A549 treated with Hydrocortisone at 1 μM for 4 hours (cell line): ENCODE results near the gene ZNF417. TPM values are rescaled to one million over a fixed set of nuclear protein-coding genes. Genes with fewer than 3 reads are reported as not detected.

Source experiments
- total RNA-seq: library from RNA; stranded (reverse); fragments of 200-300 nt; extraction: Qiagen RNA extraction; gene quantifications from 5 replicates; pipeline ENCODE4 v1.2.3, GENCODE V29; 2022

Gene ZNF417
- total RNA-seq: 2.5 to 5.8 TPM (median 3.5 TPM) in 5 replicates

GRCh38 chr19:57916168-57916995 lies at the start of gene ZNF417:
Gene ZNF417 (minus strand): TSS chr19:57916592. CDS start chr19:57916411, 181 bp downstream.

DNA sequence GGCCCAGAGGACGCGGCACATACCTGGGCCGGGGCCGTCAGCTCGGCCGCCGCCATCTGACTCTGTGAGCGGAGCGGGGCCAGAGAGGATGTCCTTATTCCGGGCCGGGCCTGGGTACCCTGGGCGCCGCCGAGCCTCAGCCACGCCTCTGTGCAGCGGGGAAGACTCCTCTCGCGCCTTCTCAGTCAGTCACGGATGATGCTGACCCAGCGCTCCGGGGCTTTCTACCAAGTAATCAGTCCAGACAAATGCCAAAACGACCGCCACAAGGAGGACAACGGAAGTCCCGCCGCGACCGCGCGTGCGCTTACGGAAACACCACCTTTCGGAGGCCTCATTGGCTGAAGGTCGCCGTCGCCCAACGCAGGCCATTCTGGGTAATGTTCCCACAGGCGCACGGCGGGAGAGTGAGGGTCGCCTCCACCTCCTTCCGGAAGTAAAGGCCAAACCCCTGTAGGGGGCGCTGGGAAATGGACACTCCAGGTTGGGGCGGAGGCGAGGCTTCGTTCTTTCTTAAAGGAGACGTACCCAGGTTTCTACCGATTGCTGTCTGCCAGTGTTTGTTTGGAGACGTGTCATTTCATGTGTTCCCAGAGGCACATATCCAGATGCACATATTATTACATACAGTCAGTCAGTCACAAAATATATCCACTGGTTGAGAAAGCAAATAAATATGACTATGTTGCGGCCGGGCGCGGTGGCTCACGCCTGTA lies 31.2 kb upstream of the ZNF417 start, which contains the start of gene ZNF256:
TSS of gene ZNF256 (minus strand) at position 288 of the 716 bp plus-strand sequence. CDS start at position 56, 232 bp downstream.

GRCh38 chr19:57934820-57935665 lies 18.7 kb upstream of the ZNF417 start, which contains the start of gene ZNF418:
Gene ZNF418 (minus strand): TSS chr19:57935402. CDS start chr19:57933822, 1,580 bp downstream.

GRCh38 chr19:57888560-57889231 lies 27.7 kb downstream of the ZNF417 start, which contains the start of gene ZNF814:
Gene ZNF814 (minus strand): TSS chr19:57889037. CDS start chr19:57888802, 235 bp downstream.

Other genes starting within 250 kb of the ZNF417 start
- gene ZSCAN4, start 247.7 kb downstream of the ZNF417 start, total RNA-seq: not detected in 5 replicates
- 4.3 to 6.1 TPM (median 5.5 TPM) in 5 replicates for gene ZNF551, start 234.6 kb downstream of the ZNF417 start, total RNA-seq
- gene ZNF154, start 207.4 kb downstream of the ZNF417 start, total RNA-seq: not detected in 5 replicates
- 0.84 to 1.2 TPM (median 0.98 TPM) in 5 replicates for gene ZNF671, start 189.0 kb downstream of the ZNF417 start, total RNA-seq
- 4.3 to 6.3 TPM (median 5.8 TPM) in 5 replicates for gene ZNF776, start 169.8 kb downstream of the ZNF417 start, total RNA-seq
- 5.8 to 8.1 TPM (median 6.8 TPM) in 5 replicates for gene ZNF586, start 146.9 kb downstream of the ZNF417 start, total RNA-seq
- 4.2 to 6.7 TPM (median 5.7 TPM) in 5 replicates for gene ZNF552, start 101.7 kb downstream of the ZNF417 start, total RNA-seq
- gene ZNF587B, start 86.3 kb downstream of the ZNF417 start, total RNA-seq: 6.6 to 10.8 TPM (median 6.9 TPM) in 5 replicates
- 5.2 to 8.3 TPM (median 6.1 TPM) in 5 replicates for gene ZNF587, start 66.7 kb downstream of the ZNF417 start, total RNA-seq
- 1.5 to 2.6 TPM (median 2.0 TPM) in 5 replicates for gene ZNF814, start 27.6 kb downstream of the ZNF417 start, total RNA-seq
- gene ZNF418, start 18.8 kb upstream of the ZNF417 start, total RNA-seq: 1.0 to 1.6 TPM (median 1.4 TPM) in 5 replicates
- gene ZNF256, start 31.1 kb upstream of the ZNF417 start, total RNA-seq: 0.66 to 1.3 TPM (median 1.1 TPM) in 5 replicates
- 0.15 to 0.21 TPM in 2 of 5 replicates, not detected in the others for gene C19orf18, start 57.9 kb upstream of the ZNF417 start, total RNA-seq
- 1.9 to 3.0 TPM (median 2.4 TPM) in 5 replicates for gene ZNF606, start 86.2 kb upstream of the ZNF417 start, total RNA-seq
- not detected in 5 replicates for gene ZSCAN1, start 117.4 kb upstream of the ZNF417 start, total RNA-seq
- not detected in 5 replicates for gene ZNF135, start 142.7 kb upstream of the ZNF417 start, total RNA-seq
- 1.9 to 3.0 TPM (median 2.7 TPM) in 5 replicates for gene ZSCAN18, start 181.6 kb upstream of the ZNF417 start, total RNA-seq
- 2.6 to 3.3 TPM (median 3.1 TPM) in 5 replicates for gene ZNF329, start 234.2 kb upstream of the ZNF417 start, total RNA-seq